Naive B cell (primary cell): ENCODE measurements around the gene LRRC7. TPM values are rescaled to one million over a fixed set of nuclear protein-coding genes. Genes with fewer than 3 reads are reported as not detected.

Source experiments
- ATAC-seq, 2 donors: fragments of 150-1000 bp; cut with Tn5 transposase; 2 replicates each; pipeline ENCODE4 v1.10.0; 2021; ENCODE audit warnings: low read depth in 2 of 2, mild to moderate bottlenecking in 2 of 2, moderate library complexity in 2 of 2
- DNase-seq: peaks from one replicate; pipeline ENCODE4 v3.0.0; 2022
- H3K27ac Mint-ChIP-seq, 6 donors: one replicate each; pipeline ENCODE4 v1.8.0; 2020 to 2022; ENCODE audit warnings: mild to moderate bottlenecking in 6 of 6, mixed read lengths in 6 of 6, moderate library complexity in 5 of 6, inconsistent platforms in 2 of 6
- H3K27me3 Mint-ChIP-seq, 3 donors: one replicate each; pipeline ENCODE4 v1.8.0; 2021 to 2022; ENCODE audit warnings: mixed read lengths in 3 of 3, mild to moderate bottlenecking in 1 of 3
- H3K36me3 Mint-ChIP-seq, 2 donors: one replicate each; pipeline ENCODE4 v1.8.0; 2020 to 2022; ENCODE audit warnings: mixed read lengths in 2 of 2, inconsistent platforms in 1 of 2, mild to moderate bottlenecking in 1 of 2
- H3K4me1 Mint-ChIP-seq, 3 donors: one replicate each; pipeline ENCODE4 v1.8.0; 2020 to 2022; ENCODE audit warnings: mixed read lengths in 3 of 3, inconsistent platforms in 1 of 3, mild to moderate bottlenecking in 1 of 3, moderate library complexity in 1 of 3
- H3K4me3 Mint-ChIP-seq, 8 donors: one replicate each; pipeline ENCODE4 v1.8.0; 2020 to 2022; ENCODE audit warnings: mild to moderate bottlenecking in 8 of 8, mixed read lengths in 8 of 8, moderate library complexity in 8 of 8, inconsistent platforms in 2 of 8
- H3K9me3 Mint-ChIP-seq, 7 donors: one replicate each; pipeline ENCODE4 v1.8.0; 2020 to 2022; ENCODE audit warnings: mixed read lengths in 7 of 7, mild to moderate bottlenecking in 5 of 7, inconsistent platforms in 2 of 7, moderate library complexity in 1 of 7
- polyA plus RNA-seq, 6 donors: library from polyadenylated mRNA; unstranded; fragments of 300-500 nt; fragmentation: Illumina TruSeq; gene quantifications; one replicate each; pipeline ENCODE4 v1.2.3, GENCODE V29; 2021; ENCODE audit warnings: low read depth in 6 of 6

Gene LRRC7
- polyA plus RNA-seq, 6 donors from 2014 or later = 0.13 TPM; not detected in 5

DNA sequence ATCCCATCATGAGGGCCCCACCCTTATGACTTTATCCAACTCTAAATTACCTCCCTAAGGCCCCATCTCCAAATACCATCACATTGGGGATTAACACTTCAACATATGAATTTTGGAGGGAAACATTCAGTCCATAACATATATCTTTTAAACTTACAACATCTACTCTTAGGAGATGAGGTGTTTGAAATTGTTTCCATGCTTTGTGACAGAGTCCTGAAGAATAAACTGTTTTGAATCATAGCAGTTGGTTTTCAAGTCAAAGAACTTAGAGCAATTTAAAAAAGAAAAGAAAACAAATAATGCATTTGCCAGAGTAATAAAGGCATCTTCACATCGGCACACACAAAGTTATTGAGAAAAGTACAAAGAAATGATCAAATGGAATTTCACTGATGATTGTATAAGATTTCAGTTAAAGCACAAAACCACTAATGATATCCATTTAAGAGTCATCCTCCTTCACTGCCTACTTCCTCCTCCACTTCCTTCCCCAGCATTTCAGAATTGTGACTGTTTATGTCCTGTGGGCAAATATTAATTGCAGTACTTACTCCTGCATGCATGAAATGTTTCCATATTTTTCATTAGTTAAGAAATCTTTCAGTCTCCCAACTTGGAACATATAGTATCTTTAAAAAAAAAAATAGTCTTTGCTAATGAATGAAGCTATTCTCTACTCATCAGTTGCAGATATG is 435.6 kb downstream of the LRRC7 start:
- no peak overlapping the region for H3K27ac Mint-ChIP-seq
- ATAC-seq = no peak
- no peak overlapping the region for H3K4me3 Mint-ChIP-seq
- H3K4me1 Mint-ChIP-seq = no peaks in the 10 kb centered on the region
- H3K27me3 Mint-ChIP-seq = no peaks in the 10 kb centered on the region
- H3K9me3 Mint-ChIP-seq = peaks cover 0 to 2% (median 0%) of the 10 kb centered on the region in 7 donors
- H3K36me3 Mint-ChIP-seq = no peaks in the 10 kb centered on the region
- no peak for DNase-seq

DNA sequence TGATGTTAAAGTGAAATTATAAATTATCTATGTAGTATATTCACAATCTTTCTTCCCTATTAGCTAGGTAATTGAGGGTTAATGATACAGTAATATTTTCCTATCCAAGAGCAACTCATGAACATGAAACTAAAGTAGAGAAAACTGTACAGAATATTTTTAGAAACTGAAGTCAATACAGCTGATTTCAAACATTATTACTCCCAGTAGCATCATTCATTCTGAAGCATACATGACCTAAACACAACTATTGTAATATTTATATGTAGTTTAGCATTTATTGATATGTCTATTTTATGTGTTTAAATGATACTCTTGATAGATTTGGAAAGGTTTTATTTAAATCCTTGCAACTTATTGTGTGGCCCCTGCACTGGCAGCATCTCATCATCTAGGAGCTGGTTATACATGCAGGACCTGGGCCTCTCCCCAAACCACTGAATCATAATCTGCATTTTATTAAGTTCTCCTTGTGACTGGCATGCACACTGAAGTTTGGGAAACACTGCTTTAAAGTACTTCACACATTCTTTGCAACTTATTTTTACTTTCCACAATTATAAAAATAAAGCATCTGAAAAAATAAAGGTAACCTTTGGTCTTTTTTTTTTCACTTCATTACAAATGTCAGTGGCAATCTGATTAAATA is 437.8 kb downstream of the LRRC7 start:
- H3K27ac Mint-ChIP-seq = no peak overlapping the region
- H3K4me1 Mint-ChIP-seq = no peaks in the 10 kb centered on the region
- peaks cover 0 to 2% (median 0%) of the 10 kb centered on the region in 7 donors for H3K9me3 Mint-ChIP-seq
- ATAC-seq = no peak
- H3K27me3 Mint-ChIP-seq = no peaks in the 10 kb centered on the region
- H3K4me3 Mint-ChIP-seq = no peak overlapping the region
- H3K36me3 Mint-ChIP-seq = no peaks in the 10 kb centered on the region
- no peak for DNase-seq

DNA sequence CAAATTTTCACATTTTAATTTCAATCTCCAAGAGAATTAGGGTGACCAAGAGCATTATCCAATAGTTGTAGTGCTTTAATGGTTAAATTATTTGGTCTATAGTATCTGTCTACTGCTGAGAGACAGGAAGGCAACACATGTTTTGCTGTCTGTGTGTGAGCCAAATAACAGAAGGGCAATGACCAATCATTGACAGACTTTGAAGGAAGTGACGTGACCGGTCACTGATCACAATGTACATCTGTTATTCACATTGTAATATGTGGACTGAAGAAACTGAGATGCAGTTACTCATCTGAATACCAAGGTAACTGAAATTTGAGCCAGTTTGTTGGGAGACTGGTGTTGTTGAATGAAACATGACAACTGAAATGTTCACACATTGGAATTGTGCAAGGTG is 440.9 kb downstream of the LRRC7 start:
- Mint-ChIP-seq H3K9me3 (no peaks in the 10 kb centered on the region), H3K4me3 (no peak overlapping the region), H3K4me1 (no peaks in the 10 kb centered on the region), H3K27me3 (no peaks in the 10 kb centered on the region), H3K27ac (no peak overlapping the region), H3K36me3 (no peaks in the 10 kb centered on the region)
- no peak for ATAC-seq
- no peak for DNase-seq

DNA sequence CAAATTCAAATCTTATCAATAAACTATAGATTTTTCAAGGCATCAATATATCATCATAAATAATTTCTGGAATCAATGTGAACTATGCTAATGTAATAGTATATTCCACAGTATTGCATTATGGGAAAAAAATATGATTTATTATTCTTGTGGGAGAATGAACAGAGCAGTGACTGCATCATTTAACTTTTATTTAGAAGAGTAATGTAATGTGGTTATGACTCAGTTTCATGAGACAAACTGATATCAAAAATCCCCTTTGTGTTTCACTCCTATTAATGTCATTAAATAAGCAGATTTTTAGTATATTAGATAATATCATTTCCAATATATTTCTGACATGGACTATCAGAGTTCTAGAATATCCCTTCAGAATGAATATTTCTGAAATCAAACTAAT is 450.0 kb downstream of the LRRC7 start:
- no peak overlapping the region for H3K27ac Mint-ChIP-seq
- ATAC-seq (no peak), DNase-seq (no peak)
- no peaks in the 10 kb centered on the region for H3K9me3 Mint-ChIP-seq
- H3K4me1 Mint-ChIP-seq = no peaks in the 10 kb centered on the region
- H3K36me3 Mint-ChIP-seq = no peaks in the 10 kb centered on the region
- H3K27me3 Mint-ChIP-seq = no peaks in the 10 kb centered on the region
- H3K4me3 Mint-ChIP-seq = no peak overlapping the region

DNA sequence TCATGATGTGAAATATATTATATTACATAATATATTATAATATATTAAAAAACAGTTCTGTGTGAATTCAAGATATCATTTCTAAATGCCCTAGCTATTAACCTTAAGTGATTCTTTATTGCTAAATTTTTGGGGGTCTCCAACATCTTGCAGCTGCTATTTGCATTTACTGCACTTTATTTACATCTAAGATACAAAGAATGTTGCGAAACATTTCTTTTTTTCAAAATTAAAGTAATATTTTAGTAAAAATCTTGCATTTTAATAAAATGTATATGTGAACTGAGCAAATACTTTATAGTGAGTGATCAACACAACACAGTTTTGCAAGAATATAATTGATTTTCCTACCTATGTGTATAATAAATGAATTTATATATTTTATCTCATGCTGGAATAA is 456.6 kb downstream of the LRRC7 start:
- DNase-seq = no peak

DNA sequence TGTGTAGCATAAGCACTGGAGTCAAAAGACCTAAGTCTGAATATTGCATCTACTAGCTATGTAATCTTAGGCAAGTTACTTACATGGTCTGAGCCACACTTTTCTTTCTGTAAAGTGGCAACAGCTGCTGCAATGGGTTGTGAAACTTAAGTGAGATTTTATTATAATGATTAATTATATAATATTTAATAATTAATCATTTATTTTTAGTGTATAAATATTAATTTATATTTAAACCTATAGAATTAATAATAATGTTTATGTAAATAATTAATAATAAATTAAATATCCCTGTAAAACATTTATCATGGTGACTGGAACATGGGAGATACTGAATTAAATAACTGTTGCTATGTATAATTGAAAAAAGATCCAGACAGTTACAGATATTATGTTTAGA is 457.3 kb downstream of the LRRC7 start:
- ATAC-seq (no peak), DNase-seq (no peak)
- Mint-ChIP-seq H3K27me3 (no peaks in the 10 kb centered on the region), H3K4me3 (no peak overlapping the region), H3K36me3 (no peaks in the 10 kb centered on the region), H3K9me3 (no peaks in the 10 kb centered on the region), H3K4me1 (peaks cover 4% of the 10 kb centered on the region in 3 donors), H3K27ac (no peak overlapping the region)

More for the DNA sequence above, 456.6 kb downstream of the LRRC7 start:
- no peak overlapping the region for H3K4me3 Mint-ChIP-seq
- H3K4me1 Mint-ChIP-seq = no peaks in the 10 kb centered on the region
- ATAC-seq = no peak
- H3K36me3 Mint-ChIP-seq = no peaks in the 10 kb centered on the region
- no peaks in the 10 kb centered on the region for H3K9me3 Mint-ChIP-seq
- H3K27me3 Mint-ChIP-seq = no peaks in the 10 kb centered on the region
- H3K27ac Mint-ChIP-seq = no peak overlapping the region

DNA sequence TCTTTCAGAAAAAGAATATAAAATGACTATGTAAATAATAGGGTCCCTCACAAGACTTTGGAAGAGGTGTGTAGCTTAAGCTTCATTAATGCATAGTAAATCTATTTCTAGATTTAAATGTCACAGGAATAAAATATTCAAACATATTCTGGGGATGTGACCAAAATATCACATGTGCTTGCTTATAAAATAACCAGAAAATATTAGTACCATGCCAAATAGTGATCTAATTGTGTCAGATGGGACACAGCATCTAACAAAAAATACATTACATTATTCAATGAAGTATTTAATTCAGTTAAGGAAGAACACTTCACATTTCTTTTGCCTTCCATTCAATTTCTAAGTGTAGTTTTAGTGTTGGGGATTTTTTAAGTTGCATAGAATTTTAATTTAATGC is 458.1 kb downstream of the LRRC7 start:
- Mint-ChIP-seq H3K27ac (no peak overlapping the region), H3K4me3 (no peak overlapping the region), H3K27me3 (no peaks in the 10 kb centered on the region), H3K36me3 (no peaks in the 10 kb centered on the region), H3K4me1 (peaks cover 4 to 9% (median 5%) of the 10 kb centered on the region in 3 donors), H3K9me3 (no peaks in the 10 kb centered on the region)
- DNase-seq = no peak
- ATAC-seq = no peak

DNA sequence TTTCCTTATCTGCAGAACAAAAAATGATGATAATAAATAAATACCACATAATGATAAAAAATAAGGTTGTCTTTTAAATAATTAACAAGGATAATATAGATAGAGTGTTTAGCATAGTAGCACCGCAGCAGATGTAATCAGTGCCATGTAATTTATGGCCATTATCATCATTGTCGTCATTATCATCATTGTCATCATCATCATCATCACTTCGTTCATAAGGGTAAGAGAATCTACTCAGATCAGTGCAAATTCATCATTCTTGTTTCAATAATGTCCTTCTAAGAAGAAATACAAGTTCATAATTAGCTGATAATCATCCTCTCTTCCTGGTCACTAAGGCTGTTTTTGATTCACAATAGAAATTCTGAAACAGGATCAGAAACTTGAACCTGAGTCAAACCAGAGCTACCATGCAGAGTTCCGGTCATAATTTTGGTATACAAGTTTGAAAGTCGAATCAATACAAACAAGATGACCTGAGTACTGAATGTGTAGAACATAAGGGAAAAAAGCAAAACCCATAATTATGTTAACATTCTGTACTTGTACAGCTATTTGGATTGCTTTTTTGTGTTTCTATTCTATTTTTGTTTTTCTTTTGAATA is 465.6 kb downstream of the LRRC7 start:
- peaks cover 0 to 4% (median 0%) of the 10 kb centered on the region in 7 donors for H3K9me3 Mint-ChIP-seq
- H3K36me3 Mint-ChIP-seq = no peaks in the 10 kb centered on the region
- H3K4me3 Mint-ChIP-seq = no peak overlapping the region
- no peak overlapping the region for H3K27ac Mint-ChIP-seq
- H3K27me3 Mint-ChIP-seq = no peaks in the 10 kb centered on the region
- ATAC-seq (no peak), DNase-seq (no peak)
- peaks cover 4 to 9% (median 5%) of the 10 kb centered on the region in 3 donors for H3K4me1 Mint-ChIP-seq

DNA sequence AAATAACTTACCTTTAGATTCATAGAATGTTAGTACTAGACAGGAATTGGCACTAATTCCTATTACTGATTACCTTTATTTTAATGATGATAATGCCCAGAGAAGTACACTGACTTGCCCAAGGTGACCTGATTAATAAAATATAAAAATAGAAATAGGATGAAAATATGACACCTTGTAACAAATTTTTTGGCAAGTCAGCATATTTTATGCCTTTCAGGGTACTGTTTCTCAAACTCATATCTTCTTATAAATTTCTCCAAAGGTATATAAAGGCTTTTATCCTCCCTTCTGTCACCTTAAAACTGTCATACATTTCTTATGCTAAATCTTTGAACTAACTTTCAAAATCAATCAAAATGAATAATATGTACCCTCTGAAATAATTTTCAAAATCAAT is 466.2 kb downstream of the LRRC7 start:
- no peaks in the 10 kb centered on the region for H3K36me3 Mint-ChIP-seq
- H3K27ac Mint-ChIP-seq = no peak overlapping the region
- H3K4me3 Mint-ChIP-seq = no peak overlapping the region
- peaks cover 0 to 4% (median 0%) of the 10 kb centered on the region in 7 donors for H3K9me3 Mint-ChIP-seq
- peaks cover 4 to 9% (median 5%) of the 10 kb centered on the region in 3 donors for H3K4me1 Mint-ChIP-seq
- no peaks in the 10 kb centered on the region for H3K27me3 Mint-ChIP-seq
- no peak for ATAC-seq
- no peak for DNase-seq

DNA sequence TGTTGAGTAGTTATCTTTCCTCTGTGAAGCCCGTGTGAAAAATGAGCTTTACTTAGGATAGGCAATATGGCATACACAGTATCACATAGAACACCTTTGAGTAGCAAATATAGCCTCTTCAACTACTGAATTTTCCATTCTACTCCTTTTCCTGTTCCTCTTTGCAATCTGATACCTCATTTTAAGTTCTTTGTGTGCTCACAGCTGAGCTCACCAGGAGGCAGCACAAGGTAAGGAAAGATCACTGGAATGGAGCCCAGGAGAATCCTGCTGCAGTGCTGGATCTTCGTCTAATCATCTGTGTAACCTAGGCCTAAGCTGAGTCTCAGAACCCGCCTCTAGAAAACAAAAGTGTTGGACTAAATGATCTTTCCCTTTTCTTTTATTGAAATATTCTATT is 466.7 kb downstream of the LRRC7 start:
- Mint-ChIP-seq H3K9me3 (peaks cover 0 to 4% (median 0%) of the 10 kb centered on the region in 7 donors), H3K4me3 (no peak overlapping the region), H3K36me3 (no peaks in the 10 kb centered on the region), H3K27ac (no peak overlapping the region), H3K27me3 (no peaks in the 10 kb centered on the region), H3K4me1 (peaks cover 4 to 9% (median 5%) of the 10 kb centered on the region in 3 donors)
- ATAC-seq (no peak), DNase-seq (no peak)

DNA sequence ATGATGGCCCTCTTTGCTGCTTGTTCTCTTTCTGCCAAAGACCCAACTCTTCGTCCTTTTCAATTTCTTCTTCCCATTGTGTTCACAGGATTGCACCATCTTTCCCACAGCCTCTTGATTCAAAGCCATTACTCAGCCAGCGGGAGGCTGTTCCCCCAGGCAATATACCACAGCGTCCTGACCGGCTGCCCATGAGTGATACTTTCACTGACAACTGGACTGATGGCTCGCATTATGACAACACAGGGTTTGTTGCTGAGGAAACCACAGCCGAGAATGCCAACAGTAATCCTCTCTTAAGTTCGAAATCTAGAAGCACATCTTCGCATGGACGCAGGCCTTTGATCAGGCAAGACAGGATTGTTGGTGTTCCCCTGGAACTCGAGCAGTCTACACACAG is 470.3 kb downstream of the LRRC7 start:
- Mint-ChIP-seq H3K36me3 (no peaks in the 10 kb centered on the region), H3K27me3 (no peaks in the 10 kb centered on the region), H3K4me3 (no peak overlapping the region), H3K4me1 (no peaks in the 10 kb centered on the region), H3K9me3 (peaks cover 0 to 4% (median 0%) of the 10 kb centered on the region in 7 donors), H3K27ac (no peak overlapping the region)
- ATAC-seq (no peak), DNase-seq (no peak)

DNA sequence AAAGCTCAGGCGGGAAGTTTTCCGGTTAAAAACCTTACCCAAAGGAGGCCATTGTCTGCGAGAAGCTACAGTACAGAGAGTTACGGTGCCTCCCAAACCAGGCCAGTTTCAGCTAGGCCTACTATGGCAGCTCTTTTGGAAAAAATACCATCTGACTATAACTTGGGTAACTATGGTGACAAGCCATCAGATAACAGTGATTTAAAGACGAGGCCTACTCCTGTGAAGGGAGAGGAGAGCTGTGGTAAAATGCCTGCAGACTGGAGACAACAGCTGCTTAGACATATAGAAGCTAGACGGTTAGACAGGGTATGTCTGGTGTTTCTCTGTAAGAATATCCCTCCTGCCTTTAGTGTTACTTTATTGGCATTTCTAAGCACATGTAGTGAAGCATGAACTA is 471.8 kb downstream of the LRRC7 start:
- DNase-seq (no peak), ATAC-seq (no peak)
- Mint-ChIP-seq H3K27me3 (no peaks in the 10 kb centered on the region), H3K9me3 (peaks cover 0 to 4% (median 0%) of the 10 kb centered on the region in 7 donors), H3K36me3 (no peaks in the 10 kb centered on the region), H3K27ac (no peak overlapping the region), H3K4me1 (no peaks in the 10 kb centered on the region), H3K4me3 (no peak overlapping the region)

DNA sequence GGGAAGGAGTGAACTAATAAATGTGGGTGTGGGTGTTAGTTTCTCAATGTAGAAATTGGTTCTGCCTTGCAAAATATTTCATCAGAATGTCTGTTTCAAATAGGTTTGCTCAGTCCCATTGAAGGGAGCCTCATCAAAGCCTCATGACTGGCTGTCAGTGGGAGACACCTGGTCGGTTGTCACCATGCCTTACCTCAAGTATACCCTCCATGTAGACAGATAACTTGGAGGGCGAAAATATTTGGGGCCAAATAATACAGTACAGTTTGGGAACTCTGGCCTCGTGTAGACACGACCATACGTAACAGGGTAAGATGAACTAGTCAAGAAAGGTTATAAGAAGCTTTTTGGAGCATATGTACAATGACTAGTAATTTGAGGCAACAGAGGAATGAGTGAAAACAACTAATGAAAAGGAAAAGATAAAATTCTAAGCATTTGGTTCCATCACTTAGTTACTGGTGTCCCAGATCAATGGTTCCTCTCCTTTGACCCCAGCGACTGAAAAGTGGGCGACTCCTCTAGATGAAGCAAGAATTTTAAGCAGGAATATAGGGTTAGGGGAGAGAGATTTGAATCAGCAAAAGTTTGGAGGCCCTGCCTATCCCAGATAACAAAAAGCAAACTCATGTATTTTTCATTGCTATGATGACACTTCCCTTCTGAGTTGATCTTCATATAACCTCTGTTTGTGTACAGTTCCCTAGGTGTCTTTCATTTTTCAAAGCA is 473.8 kb downstream of the LRRC7 start:
- DNase-seq (no peak), ATAC-seq (no peak)
- Mint-ChIP-seq H3K4me3 (no peak overlapping the region), H3K4me1 (no peaks in the 10 kb centered on the region), H3K27me3 (no peaks in the 10 kb centered on the region), H3K9me3 (peaks cover 0 to 4% (median 0%) of the 10 kb centered on the region in 7 donors), H3K36me3 (no peaks in the 10 kb centered on the region), H3K27ac (peak overlapping the region in 1 of 6 donors; percentile 4)
